OCI-LY7 (cell line): ENCODE results near the gene HUNK. TPM values are rescaled to one million over a fixed set of nuclear protein-coding genes. Genes with fewer than 3 reads are reported as not detected.

Experiments
- BruUV-seq: library from RNA; stranded (reverse); fragments of 400-500 nt; replicated peaks from 2 replicates; lab custom pipeline; 2021; lab: Mats Ljungman, UMichigan
- CTCF ChIA-PET: fragments of 300-600 bp; sonication (Branson Sonifier 250); formaldehyde crosslinking; loops from one replicate; lab custom pipeline; 2022; ENCODE audit warnings: antibody characterized with exemption; ENCODE audit not compliant: unreplicated experiment; lab: Charles Lee
- POLR2A ChIA-PET: fragments of 300-600 bp; sonication (Branson Sonifier 250); formaldehyde crosslinking; loops from one replicate; lab custom pipeline; 2022; ENCODE audit warnings: antibody characterized with exemption; lab: Charles Lee
- DNase-seq: peaks from one replicate; pipeline ENCODE4 v3.0.0-alpha.2; 2015; ENCODE audit warnings: low spot score
- H2AFZ ChIP-seq: fragments of 200-600 bp; sonication (generic), shearing (Covaris generic); 2 replicates; pipeline ENCODE4 v1.6.1; 2014; ENCODE audit warnings: mild to moderate bottlenecking, antibody characterized with exemption, low read length, moderate library complexity
- H3K27ac ChIP-seq: fragments of 200-600 bp; sonication (generic); 2 replicates; pipeline ENCODE4 v1.5.1; 2014; ENCODE audit warnings: mixed run types, low read depth, mild to moderate bottlenecking, moderate library complexity, low read length, inconsistent platforms; ENCODE audit not compliant: poor library complexity, severe bottlenecking
- H3K36me3 ChIP-seq: fragments of 200-600 bp; sonication (generic); 2 replicates; pipeline ENCODE4 v1.6.1; 2014; ENCODE audit warnings: mild to moderate bottlenecking, antibody characterized with exemption, low read length, moderate library complexity, mixed read lengths; ENCODE audit not compliant: insufficient read depth
- H3K4me1 ChIP-seq: fragments of 200-600 bp; sonication (generic); 2 replicates; pipeline ENCODE4 v1.5.1; 2014; ENCODE audit warnings: mild to moderate bottlenecking, low read length; ENCODE audit not compliant: insufficient read depth, poor library complexity, severe bottlenecking
- H3K4me2 ChIP-seq: fragments of 200-600 bp; sonication (generic); 2 replicates; pipeline ENCODE4 v1.6.1; 2014; ENCODE audit warnings: mild to moderate bottlenecking, low read length
- H3K4me3 ChIP-seq: fragments of 200-600 bp; sonication (generic); 2 replicates; pipeline ENCODE4 v1.5.1; 2014; ENCODE audit warnings: mild to moderate bottlenecking, low read depth, low read length; ENCODE audit not compliant: poor library complexity, severe bottlenecking
- H3K79me2 ChIP-seq: fragments of 200-600 bp; sonication (generic); 2 replicates; pipeline ENCODE4 v1.6.1; 2016; ENCODE audit warnings: low read depth, mild to moderate bottlenecking, low read length, moderate library complexity, mixed read lengths; ENCODE audit not compliant: insufficient read depth
- H3K9me2 ChIP-seq: fragments of 200-600 bp; sonication (generic); 2 replicates; pipeline ENCODE4 v1.6.1; 2016; ENCODE audit warnings: mild to moderate bottlenecking, low read length, mixed read lengths; ENCODE audit not compliant: insufficient read depth
- H3K9me3 ChIP-seq: fragments of 200-600 bp; sonication (generic); 2 replicates; pipeline ENCODE4 v1.6.1; 2014; ENCODE audit warnings: mild to moderate bottlenecking, mixed run types, low read length, mixed read lengths
- H4K20me1 ChIP-seq: fragments of 200-600 bp; sonication (generic); 2 replicates; pipeline ENCODE4 v1.6.1; 2014; ENCODE audit warnings: mild to moderate bottlenecking, antibody characterized with exemption, low read length, moderate library complexity, mixed read lengths; ENCODE audit not compliant: insufficient read depth
- CTCF ChIP-seq: fragments of 200-600 bp; sonication (generic); conservative IDR thresholded peaks from 2 replicates; pipeline ENCODE4 v1.5.1; 2014; ENCODE audit warnings: mild to moderate bottlenecking, antibody characterized with exemption, low read length, moderate library complexity, mixed read lengths
- EZH2phosphoT487 ChIP-seq: fragments of 200-600 bp; sonication (generic); IDR thresholded peaks from 2 replicates; pipeline ENCODE4 v1.6.1; 2018; ENCODE audit warnings: low read depth, borderline replicate concordance, mild to moderate bottlenecking, mixed run types, antibody characterized with exemption, low read length, moderate library complexity, mixed read lengths
- intact Hi-C: fragments of 100-400 bp; cut with micrococcal nuclease; formaldehyde crosslinking; loops from one replicate; pipeline ENCODE4 v1.10.0; 2022; ENCODE audit not compliant: unreplicated experiment
- total RNA-seq, 2 experiments: library from RNA; depleted of rRNA in 1 of 2; stranded (reverse); fragments of >200 nt in 1 of 2; shearing (Covaris generic) in 1 of 2; gene quantifications; 2 replicates each; pipeline ENCODE4 v1.2.3, GENCODE V29; 2014 to 2022

Gene HUNK
- total RNA-seq, 2 experiments from 2014 or later, result 0.35 to 5.5 TPM

GRCh38 chr21:31872072-31872451 lies 758 bp upstream of the HUNK start:
- intact Hi-C loops, result no loop called here
- POLR2A ChIA-PET, result interaction anchor here (0.6 kb wide), 1 partner anchor 273 kb away, joined by 3 read pairs; no protein-coding TSS in a partner anchor
- H3K27ac ChIP-seq, result no peak overlapping the region
- H3K4me3 ChIP-seq, result peak overlapping the region; percentile 61
- H3K4me2 ChIP-seq, result peak overlapping the region; percentile 77; the same call in 1 of the 2 replicates
- H3K4me1 ChIP-seq, result no peaks in the 10 kb centered on the region
- no peak for DNase-seq
- TF ChIP-seq EZH2phosphoT487 (no peak), CTCF (no peak)
- no peaks in the 10 kb centered on the region for H4K20me1 ChIP-seq
- H3K36me3 ChIP-seq, result no peaks in the 10 kb centered on the region
- BruUV-seq, result no TSS peak
- CTCF ChIA-PET, result no interaction called here
- no peaks in the 10 kb centered on the region for H3K79me2 ChIP-seq
- H3K9me3 ChIP-seq, result no peaks in the 10 kb centered on the region
- H2AFZ ChIP-seq, result no peak overlapping the region
- H3K9me2 ChIP-seq, result no peaks in the 10 kb centered on the region

- DNase-seq, result no peak
- no TSS peak for BruUV-seq
- TF ChIP-seq CTCF (no peak), EZH2phosphoT487 (no peak)
- ChIA-PET POLR2A (no interaction called here), CTCF (no interaction called here)
- Histone ChIP-seq H3K27ac (no peak overlapping the region), H3K4me1 (no peaks in the 10 kb centered on the region), H3K9me2 (no peaks in the 10 kb centered on the region), H3K36me3 (no peaks in the 10 kb centered on the region), H4K20me1 (no peaks in the 10 kb centered on the region), H3K79me2 (no peaks in the 10 kb centered on the region), H3K4me2 (peak overlapping the region; percentile 77), H3K9me3 (no peaks in the 10 kb centered on the region), H3K4me3 (peak overlapping the region; percentile 61), H2AFZ (no peak overlapping the region; the same call in 1 of the 2 replicates)
- intact Hi-C loops, result no loop called here
Observed at GRCh38 chr21:31873275-31873695, 465 bp downstream of the HUNK start.

GRCh38 chr21:31873696-31874599 lies 1.1 kb downstream of the HUNK start:
- no peak overlapping the region for H3K27ac ChIP-seq
- H3K4me1 ChIP-seq, result no peaks in the 10 kb centered on the region
- peak; percentile 39 for DNase-seq
- no peaks in the 10 kb centered on the region for H3K9me2 ChIP-seq
- H2AFZ ChIP-seq, result no peak overlapping the region
- ChIA-PET CTCF (interaction anchor here (0.6 kb wide), 1 partner anchor 88 kb away, joined by 4 read pairs; no protein-coding TSS in a partner anchor), POLR2A (no interaction called here)
- H3K4me2 ChIP-seq, result peak overlapping the region; percentile 45; the same call in 1 of the 2 replicates
- peak overlapping the region; percentile 61 for H3K4me3 ChIP-seq
- TF ChIP-seq CTCF (peak; percentile 71), EZH2phosphoT487 (no peak)
- H3K36me3 ChIP-seq, result no peaks in the 10 kb centered on the region
- intact Hi-C loops, result loop anchor here (1.0 kb wide), 1 partner anchor 87 kb away; no protein-coding TSS in a partner anchor
- BruUV-seq, result no TSS peak
- H3K9me3 ChIP-seq, result no peaks in the 10 kb centered on the region
- H4K20me1 ChIP-seq, result no peaks in the 10 kb centered on the region
- H3K79me2 ChIP-seq, result no peaks in the 10 kb centered on the region
